ENCODE results near the gene CYB5R3. TPM values are rescaled to one million over a fixed set of nuclear protein-coding genes. Genes with fewer than 3 reads are reported as not detected.

CYB5R3 gene
- total and polyA plus RNA-seq, 2 experiments from 2014 or later = 378 to 907 TPM

GRCh38 chr22:42693763-42694683, 44.8 kb upstream of the CYB5R3 start:
- peaks cover 12% of the 10 kb centered on the region for H3K4me1 ChIP-seq (ENCODE audit: insufficient read depth)
- no peaks in the 10 kb centered on the region for H3K36me3 ChIP-seq (ENCODE audit: low read depth)
- H3K9me2 ChIP-seq (ENCODE audit: insufficient read depth) = no peaks in the 10 kb centered on the region
- no peak overlapping the region for H3K27ac ChIP-seq
- no peak overlapping the region for H2AFZ ChIP-seq
- no peaks in the 10 kb centered on the region for H3K79me2 ChIP-seq (ENCODE audit: insufficient read depth)
- in situ Hi-C loops (cut with MboI) = no loop called here
- no peaks in the 10 kb centered on the region for H3K27me3 ChIP-seq (replicated peaks; ENCODE audit: insufficient read depth)
- peaks cover 11% of the 10 kb centered on the region; the same call in 1 of the 2 replicates for H3F3A ChIP-seq (ENCODE audit: insufficient read depth)
- no peak overlapping the region for H3K9ac ChIP-seq
- 90 to 92% methylated on average over 22 to 25 of the region's 25 CpGs for WGBS, 2 experiments (ENCODE audit: low coverage in 1 of 2, low lambda C conversion rate in 2 of 2, missing lambda C conversion rate in 2 of 2)
- no peak overlapping the region for H3K4me2 ChIP-seq (ENCODE audit: unreplicated experiment)
- no peaks in the 10 kb centered on the region for H3K9me3 ChIP-seq (ENCODE audit: low read depth)
- TF ChIP-seq EZH2phosphoT487 (IDR thresholded peaks at IDR 0.05; ENCODE audit: insufficient read depth, low read depth) (no peak), EZH2 (IDR thresholded peaks at IDR 0.05; ENCODE audit: insufficient read depth, poor library complexity, severe bottlenecking) (no peak)
- no peak for DNase-seq
- H4K20me1 ChIP-seq (ENCODE audit: insufficient read depth) = no peaks in the 10 kb centered on the region
- no peak overlapping the region for H3K4me3 ChIP-seq

GRCh38 chr22:42693055-42693762, 44.0 kb upstream of the CYB5R3 start:
- no peak overlapping the region for H3K4me3 ChIP-seq
- no peaks in the 10 kb centered on the region for H3K9me2 ChIP-seq (ENCODE audit: insufficient read depth)
- no peaks in the 10 kb centered on the region for H3K79me2 ChIP-seq (ENCODE audit: insufficient read depth)
- no peak overlapping the region for H3K27ac ChIP-seq
- peaks cover 11% of the 10 kb centered on the region; the same call in 1 of the 2 replicates for H3F3A ChIP-seq (ENCODE audit: insufficient read depth)
- in situ Hi-C loops (cut with MboI) = no loop called here
- no peak for DNase-seq
- H3K36me3 ChIP-seq (ENCODE audit: low read depth) = no peaks in the 10 kb centered on the region
- H4K20me1 ChIP-seq (ENCODE audit: insufficient read depth) = no peaks in the 10 kb centered on the region
- TF ChIP-seq EZH2 (IDR thresholded peaks at IDR 0.05; ENCODE audit: insufficient read depth, poor library complexity, severe bottlenecking) (no peak), EZH2phosphoT487 (IDR thresholded peaks at IDR 0.05; ENCODE audit: insufficient read depth, low read depth) (no peak)
- no peak overlapping the region for H3K9ac ChIP-seq
- peaks cover 13% of the 10 kb centered on the region for H3K4me1 ChIP-seq (ENCODE audit: insufficient read depth)
- WGBS, 2 experiments (ENCODE audit: low coverage in 1 of 2, low lambda C conversion rate in 2 of 2, missing lambda C conversion rate in 2 of 2) = 94 to 98% methylated on average over 37 to 50 of the region's 51 CpGs
- no peaks in the 10 kb centered on the region for H3K27me3 ChIP-seq (replicated peaks; ENCODE audit: insufficient read depth)
- H2AFZ ChIP-seq = no peak overlapping the region
- H3K4me2 ChIP-seq (ENCODE audit: unreplicated experiment) = no peak overlapping the region
- H3K9me3 ChIP-seq (ENCODE audit: low read depth) = no peaks in the 10 kb centered on the region

- in situ Hi-C loops (cut with MboI) = no loop called here
- TF ChIP-seq EZH2 (IDR thresholded peaks at IDR 0.05; ENCODE audit: insufficient read depth, poor library complexity, severe bottlenecking) = no peak
- TF ChIP-seq EZH2phosphoT487 (IDR thresholded peaks at IDR 0.05; ENCODE audit: insufficient read depth, low read depth) = no peak
- Histone ChIP-seq H4K20me1 (ENCODE audit: insufficient read depth) (no peaks in the 10 kb centered on the region), H3K4me1 (ENCODE audit: insufficient read depth) (peaks cover 20% of the 10 kb centered on the region), H3K4me3 (no peak overlapping the region), H3K4me2 (ENCODE audit: unreplicated experiment) (no peak overlapping the region), H2AFZ (no peak overlapping the region), H3K9me3 (ENCODE audit: low read depth) (no peaks in the 10 kb centered on the region), H3K27me3 (replicated peaks; ENCODE audit: insufficient read depth) (no peaks in the 10 kb centered on the region), H3K36me3 (ENCODE audit: low read depth) (no peaks in the 10 kb centered on the region), H3K9ac (no peak overlapping the region), H3K27ac (no peak overlapping the region), H3K9me2 (ENCODE audit: insufficient read depth) (no peaks in the 10 kb centered on the region), H3K79me2 (ENCODE audit: insufficient read depth) (no peaks in the 10 kb centered on the region), H3F3A (ENCODE audit: insufficient read depth) (peaks cover 11% of the 10 kb centered on the region; the same call in 1 of the 2 replicates)
- 86 to 87% methylated on average over 24 to 32 of the region's 32 CpGs for WGBS, 2 experiments (ENCODE audit: low coverage in 1 of 2, low lambda C conversion rate in 2 of 2, missing lambda C conversion rate in 2 of 2)
- DNase-seq = no peak
These were observed 43.3 kb upstream of the CYB5R3 start for GRCh38 chr22:42692239-42693054.

- in situ Hi-C loops (cut with MboI) = no loop called here
- Histone ChIP-seq H3K9me2 (ENCODE audit: insufficient read depth) (no peaks in the 10 kb centered on the region), H3K4me2 (ENCODE audit: unreplicated experiment) (no peak overlapping the region), H3K27ac (no peak overlapping the region), H3K4me3 (no peak overlapping the region), H3K27me3 (replicated peaks; ENCODE audit: insufficient read depth) (no peaks in the 10 kb centered on the region), H3K4me1 (ENCODE audit: insufficient read depth) (peaks cover 23% of the 10 kb centered on the region), H2AFZ (no peak overlapping the region), H3K9ac (no peak overlapping the region), H3F3A (ENCODE audit: insufficient read depth) (0 out of 2 replicates have a peak, but pooled peaks cover 5% of the 10 kb centered on the region), H3K9me3 (ENCODE audit: low read depth) (no peaks in the 10 kb centered on the region), H3K36me3 (ENCODE audit: low read depth) (no peaks in the 10 kb centered on the region), H3K79me2 (ENCODE audit: insufficient read depth) (no peaks in the 10 kb centered on the region), H4K20me1 (ENCODE audit: insufficient read depth) (no peaks in the 10 kb centered on the region)
- WGBS, 2 experiments (ENCODE audit: low coverage in 1 of 2, low lambda C conversion rate in 2 of 2, missing lambda C conversion rate in 2 of 2) = 55 to 57% methylated on average over 7 to 10 of the region's 10 CpGs
- TF ChIP-seq EZH2phosphoT487 (IDR thresholded peaks at IDR 0.05; ENCODE audit: insufficient read depth, low read depth) (no peak), EZH2 (IDR thresholded peaks at IDR 0.05; ENCODE audit: insufficient read depth, poor library complexity, severe bottlenecking) (no peak)
- no peak for DNase-seq
These were observed 42.2 kb upstream of the CYB5R3 start for GRCh38 chr22:42691440-42691839.
